ENCODE data around the gene TPCN1. TPM values are rescaled to one million over a fixed set of nuclear protein-coding genes. Genes with fewer than 3 reads are reported as not detected.

The TPCN1 gene
- total RNA-seq, 1 donor from 2014 or later: 57.5 TPM

DNA sequence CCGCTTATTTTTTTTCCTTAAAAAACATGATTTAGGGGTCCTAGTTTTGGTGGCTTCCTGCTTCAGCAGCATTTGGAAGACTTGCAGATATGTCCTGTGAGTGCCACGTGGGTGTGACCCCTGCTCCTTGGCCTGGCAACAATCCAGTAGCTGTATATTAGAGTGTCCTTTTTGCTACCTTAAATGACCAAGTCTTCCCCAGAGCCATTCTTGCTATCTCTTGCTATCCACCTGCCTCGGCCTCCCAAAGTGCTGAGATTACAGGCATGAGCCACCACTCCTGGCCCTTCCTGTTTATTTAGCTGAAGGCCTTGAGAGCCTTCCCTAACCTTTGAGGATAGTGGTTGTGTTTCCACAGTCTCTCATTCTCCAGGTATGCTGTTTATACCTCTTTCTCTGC is 17.0 kb downstream of the TPCN1 start:
- intact Hi-C loops (cut with micrococcal nuclease): no loop called here

DNA sequence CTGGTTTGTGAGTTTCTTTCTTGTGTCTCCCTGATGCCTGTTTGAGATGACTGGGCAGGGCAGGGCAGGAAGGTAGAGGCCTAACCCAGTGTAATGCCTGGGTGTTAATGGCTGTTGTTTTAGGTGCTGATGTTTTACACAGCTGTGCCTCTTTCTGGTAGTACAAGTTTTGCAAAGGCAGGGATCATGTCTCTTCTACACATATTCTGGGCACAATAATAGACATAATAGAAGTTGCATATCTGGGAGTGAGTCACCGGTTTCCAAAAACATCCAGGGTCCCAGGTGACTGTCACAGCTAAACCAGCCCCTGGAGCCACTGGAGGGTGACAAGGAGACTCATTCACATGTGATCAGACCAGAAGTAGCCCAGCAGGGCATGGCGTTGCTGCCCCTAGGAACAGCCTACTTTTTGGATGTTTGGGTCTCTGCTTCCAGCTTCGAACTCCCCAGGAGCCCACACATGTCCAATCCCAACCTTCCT is 18.1 kb downstream of the TPCN1 start:
- intact Hi-C loops (cut with micrococcal nuclease): no loop called here

DNA sequence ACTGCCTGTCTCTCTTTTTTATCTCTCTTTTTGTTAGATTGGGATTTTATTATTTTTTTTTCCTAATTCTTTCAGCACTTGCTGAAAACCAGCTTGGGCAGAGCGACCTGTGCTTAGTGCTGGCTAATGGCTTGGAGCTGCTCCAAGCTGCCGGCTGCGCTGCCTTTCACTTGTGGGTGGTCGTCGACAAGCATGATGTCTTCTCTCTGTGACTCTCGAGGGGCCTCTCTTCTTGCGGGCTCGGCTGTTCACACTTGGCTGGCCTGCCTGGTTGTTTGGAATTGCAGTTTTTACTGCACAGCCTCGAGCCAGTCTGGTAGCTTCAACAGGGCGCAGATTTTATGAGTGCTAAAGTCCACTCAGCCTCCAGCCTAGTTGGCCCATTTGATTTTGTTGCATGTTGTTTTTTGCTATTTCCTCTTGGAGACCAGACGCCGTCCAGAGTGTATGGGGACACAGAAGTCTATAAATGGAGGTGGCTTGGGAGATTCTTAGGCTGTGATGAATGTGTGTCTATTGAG is 18.6 kb downstream of the TPCN1 start:
- intact Hi-C loops (cut with micrococcal nuclease): no loop called here

DNA sequence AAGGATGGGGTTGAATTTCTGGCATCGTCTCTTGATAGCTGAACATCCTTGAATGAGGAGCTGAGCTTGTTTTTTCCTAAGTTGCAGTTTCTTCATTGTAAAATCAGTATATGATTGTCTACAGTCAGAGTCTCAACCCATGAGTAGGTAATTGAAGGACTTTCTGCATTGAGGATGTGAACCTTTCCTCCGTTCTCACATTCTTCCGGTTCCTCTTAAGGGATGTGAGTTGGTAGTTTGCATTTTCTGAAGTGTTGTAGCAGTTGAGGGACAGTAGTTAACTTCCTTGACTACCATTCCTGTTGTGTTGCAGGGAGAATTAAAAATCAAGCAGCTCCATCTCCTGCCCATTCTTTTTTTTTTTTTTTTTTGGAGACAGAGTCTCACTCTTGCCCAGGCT is 19.1 kb downstream of the TPCN1 start:
- intact Hi-C loops (cut with micrococcal nuclease): no loop called here

DNA sequence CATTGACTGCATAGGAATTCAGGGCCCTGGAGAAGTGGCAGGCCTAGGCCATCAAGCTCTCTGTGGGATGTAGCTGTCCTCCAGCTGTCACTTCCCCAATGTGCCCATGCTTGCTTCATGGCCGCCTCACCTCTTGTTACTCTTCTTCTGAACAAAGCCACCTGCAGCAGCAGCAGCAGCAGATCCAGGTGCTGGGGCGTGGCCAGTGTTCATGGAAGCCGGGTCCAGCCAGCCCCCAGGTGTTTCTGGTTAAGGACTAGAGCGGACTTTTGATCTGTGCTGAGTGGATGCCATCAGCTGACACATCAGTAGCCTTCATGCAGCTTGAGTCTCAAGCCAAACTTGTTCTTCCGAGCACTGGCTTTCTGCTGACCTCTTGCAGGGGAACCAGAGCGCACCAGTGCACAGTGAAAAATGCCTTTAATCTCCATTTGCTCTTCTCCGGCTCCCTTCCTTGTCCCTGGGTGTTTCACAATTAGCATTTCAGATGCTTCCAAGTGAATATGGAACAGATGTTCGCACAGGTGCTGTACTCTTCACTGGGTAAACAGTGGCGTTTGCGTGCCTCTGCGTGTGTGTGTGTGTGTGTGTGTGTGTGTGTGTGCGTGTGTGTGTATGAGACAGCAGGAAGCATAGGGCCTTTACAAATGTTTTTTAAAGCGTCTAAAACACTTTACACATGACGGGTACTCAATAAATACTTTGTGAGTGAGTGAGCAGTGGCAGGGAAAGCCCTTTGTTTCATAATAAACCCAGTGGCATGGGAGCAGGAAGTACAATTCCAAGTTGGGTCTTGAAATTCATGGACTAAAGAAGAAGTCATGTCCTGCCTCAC is 20.1 kb downstream of the TPCN1 start:
- intact Hi-C loops (cut with micrococcal nuclease): no loop called here

DNA sequence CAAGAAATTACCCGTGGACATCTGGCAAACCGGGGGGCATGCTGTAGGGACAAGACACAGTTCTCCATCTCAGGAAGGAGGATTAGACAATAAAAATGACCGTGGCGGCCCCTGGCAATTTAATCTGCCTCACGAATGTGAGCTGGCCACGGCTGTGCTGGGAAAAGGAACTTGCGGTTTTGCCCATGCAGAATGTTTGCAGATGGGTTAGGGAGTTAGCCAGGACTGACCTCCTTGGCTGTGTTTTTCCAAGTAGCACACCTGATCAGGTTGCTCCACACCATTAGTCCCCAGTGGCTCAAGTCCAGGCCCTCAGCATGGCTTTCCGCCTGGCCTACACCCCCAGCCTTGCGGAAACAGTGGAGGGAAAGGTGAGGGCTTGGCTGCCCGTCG is 20.8 kb downstream of the TPCN1 start:
- intact Hi-C loops (cut with micrococcal nuclease): no loop called here

DNA sequence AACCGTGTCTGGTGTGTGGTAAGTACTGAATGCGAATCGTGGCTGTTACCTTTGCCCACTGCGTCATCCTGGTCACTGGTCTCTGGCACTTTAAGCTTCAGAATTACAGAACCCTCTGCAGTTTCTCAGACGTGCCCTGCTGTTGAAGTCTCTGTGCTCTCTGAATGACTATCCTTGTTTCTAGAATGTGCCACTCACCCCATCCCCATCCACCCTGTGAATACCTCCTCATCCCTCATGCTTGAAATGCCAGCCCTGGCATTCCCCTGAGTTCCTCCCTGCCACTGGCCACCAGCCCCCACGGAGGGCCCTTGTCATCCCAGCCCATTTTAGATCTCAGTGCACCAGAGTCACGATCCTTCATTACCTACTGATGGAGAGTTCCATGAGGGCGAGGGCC is 21.3 kb downstream of the TPCN1 start:
- intact Hi-C loops (cut with micrococcal nuclease): no loop called here

DNA sequence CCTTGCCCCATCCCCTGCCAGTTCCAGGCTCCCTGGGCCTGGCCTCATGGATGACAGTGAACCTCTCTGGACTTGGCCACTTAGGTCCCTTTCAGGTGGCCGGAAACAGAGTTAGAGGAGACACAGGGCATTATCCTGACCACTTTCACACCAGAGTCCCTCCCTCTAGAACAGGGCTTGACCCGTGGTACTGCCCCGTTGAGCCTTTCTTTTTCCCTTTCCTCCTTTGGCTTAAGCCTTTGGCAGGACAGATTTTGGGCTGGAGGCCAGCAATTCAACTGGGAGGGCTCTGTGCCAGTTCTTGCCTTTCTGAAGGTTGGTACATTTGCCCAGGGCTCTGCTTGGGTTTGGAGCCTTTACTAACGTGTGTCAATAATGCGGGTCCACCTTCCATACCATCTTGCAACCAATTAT is 22.8 kb downstream of the TPCN1 start:
- intact Hi-C loops (cut with micrococcal nuclease): no loop called here

DNA sequence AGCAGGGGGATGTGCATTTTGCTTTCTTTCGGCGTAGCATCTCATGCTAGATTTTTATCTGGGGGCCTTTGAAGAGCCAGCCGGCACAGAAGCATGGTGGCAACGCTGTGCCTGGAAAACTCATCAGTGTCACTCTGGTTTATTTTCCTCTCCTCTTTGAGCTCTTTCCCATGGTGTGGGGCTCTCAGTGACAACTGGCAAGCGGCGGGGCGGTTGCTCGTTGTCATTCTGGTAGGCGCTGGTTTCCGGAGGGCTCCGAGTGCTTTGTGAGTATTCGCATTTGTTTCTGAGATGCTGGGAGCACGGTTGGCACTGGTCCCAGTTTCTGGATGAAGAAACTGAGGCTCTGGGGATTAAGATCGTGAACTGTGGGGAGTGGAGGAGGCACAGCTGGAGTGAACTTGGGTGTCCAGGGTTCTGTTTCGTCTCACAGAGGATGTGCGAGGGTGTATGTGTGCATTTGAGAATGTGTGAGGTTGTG is 23.3 kb downstream of the TPCN1 start:
- intact Hi-C loops (cut with micrococcal nuclease): no loop called here

DNA sequence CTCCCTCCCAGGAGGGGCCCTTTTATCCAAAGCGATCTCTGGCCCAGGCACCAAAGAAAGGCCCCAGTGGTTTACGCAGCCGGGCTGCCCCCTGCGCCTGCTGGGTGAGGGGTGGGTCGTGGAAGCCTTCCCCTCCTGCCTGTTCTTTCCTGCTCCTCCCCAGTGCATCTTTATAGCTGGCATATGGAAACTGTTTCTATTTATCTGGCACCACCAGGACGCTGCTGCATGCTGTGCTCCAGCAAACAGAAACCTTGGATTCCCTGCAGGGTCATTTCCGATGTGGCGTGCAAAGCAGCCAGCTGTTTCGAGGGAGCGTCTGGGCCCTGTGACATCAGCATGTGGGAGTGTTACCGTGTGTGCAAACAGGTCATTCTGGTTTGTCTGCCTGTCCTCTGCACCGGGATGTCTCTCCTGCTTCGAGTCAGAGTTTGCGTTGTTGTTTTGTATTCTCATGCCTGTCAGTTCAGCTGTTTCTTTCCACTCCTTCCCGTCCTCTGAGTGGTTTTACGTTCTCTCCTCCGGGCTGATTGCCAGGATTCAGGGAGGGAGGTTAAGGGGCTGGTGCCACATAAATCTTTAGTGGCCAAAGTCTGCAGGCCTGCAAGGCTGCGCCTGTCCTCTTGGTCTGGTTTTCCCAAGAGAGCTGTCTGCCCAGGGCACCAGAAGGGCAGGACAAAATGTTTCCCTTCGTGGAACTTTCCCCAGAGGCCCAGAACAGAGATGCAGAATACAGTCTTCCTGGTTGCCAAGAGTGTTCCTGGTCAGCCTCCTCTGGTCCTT is 24.6 kb downstream of the TPCN1 start:
- intact Hi-C loops (cut with micrococcal nuclease): no loop called here

DNA sequence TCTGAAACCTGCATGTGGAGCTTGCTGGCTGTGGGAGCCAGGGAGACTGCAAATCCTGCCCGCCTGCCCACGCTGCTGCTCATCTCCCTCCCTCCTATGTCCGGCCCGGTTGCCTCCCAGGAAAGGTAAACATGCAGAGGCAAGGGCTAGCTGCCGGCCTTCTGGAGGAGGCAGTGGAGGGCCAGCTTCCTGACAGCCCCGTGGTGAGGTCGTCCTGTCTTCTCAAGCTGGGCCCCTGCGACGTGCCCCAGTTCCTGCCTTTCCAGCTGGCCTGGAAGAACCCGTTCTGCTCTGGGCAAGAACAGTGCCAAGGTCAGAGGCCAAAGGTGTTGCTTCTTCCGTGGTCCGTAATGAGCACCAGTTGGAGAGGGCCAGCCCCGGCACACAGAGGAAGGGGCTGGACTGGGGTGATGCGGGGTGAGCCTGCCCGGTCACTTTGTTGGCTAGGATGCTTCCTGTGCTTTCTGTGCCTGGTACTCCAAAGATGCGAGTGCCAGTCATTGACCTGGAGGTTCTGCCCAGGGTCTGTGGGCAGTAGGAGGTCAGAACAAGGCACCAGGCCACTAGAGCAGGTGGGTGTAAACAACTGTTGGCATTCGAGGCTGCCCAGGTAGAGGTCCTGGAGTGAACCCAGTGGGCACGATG is 25.3 kb downstream of the TPCN1 start:
- intact Hi-C loops (cut with micrococcal nuclease): no loop called here

DNA sequence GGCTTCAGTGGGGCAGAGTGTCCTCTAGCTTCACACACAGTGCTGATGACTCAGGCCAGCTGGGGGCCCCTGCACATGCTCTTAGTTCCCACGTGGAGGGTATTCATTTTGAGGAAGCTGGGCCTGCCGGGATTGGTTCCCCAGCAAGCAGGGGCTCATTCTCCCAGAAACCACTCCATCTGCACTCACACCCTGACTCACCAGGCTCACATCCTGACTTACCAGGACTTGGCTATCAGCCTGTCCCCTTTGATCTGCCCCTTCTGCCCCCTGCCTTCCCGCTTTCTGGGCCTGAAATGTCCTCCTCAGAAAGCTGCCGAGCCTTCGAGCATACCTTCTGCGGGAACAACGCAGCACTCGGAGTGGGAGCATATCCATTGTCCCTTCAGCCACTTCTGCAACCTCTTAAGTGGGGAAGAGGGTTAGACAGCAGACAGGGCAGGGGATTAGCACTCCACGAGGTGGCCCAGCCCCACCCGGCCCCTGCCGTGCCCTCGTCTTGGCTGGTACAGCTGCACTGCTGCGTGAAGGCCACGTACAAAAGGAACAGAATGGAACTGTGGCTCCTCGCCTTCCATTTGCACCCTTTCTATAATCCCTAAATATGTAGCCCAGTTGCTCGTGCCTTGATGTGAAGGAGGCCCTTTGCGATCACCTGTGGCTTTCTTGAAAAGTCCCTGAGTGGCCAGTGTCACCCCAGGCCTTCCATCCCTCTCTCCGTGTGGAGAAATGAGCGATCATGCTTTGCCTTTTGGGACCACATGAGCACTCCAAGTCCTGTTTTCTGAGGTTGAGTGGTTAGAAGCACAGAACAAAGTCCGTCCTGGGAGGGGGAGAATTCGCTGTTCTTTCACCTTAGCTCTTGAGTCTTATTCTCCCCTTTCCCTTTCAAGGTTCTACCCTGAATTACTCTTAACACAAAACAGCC is 26.1 kb downstream of the TPCN1 start:
- intact Hi-C loops (cut with micrococcal nuclease): no loop called here

DNA sequence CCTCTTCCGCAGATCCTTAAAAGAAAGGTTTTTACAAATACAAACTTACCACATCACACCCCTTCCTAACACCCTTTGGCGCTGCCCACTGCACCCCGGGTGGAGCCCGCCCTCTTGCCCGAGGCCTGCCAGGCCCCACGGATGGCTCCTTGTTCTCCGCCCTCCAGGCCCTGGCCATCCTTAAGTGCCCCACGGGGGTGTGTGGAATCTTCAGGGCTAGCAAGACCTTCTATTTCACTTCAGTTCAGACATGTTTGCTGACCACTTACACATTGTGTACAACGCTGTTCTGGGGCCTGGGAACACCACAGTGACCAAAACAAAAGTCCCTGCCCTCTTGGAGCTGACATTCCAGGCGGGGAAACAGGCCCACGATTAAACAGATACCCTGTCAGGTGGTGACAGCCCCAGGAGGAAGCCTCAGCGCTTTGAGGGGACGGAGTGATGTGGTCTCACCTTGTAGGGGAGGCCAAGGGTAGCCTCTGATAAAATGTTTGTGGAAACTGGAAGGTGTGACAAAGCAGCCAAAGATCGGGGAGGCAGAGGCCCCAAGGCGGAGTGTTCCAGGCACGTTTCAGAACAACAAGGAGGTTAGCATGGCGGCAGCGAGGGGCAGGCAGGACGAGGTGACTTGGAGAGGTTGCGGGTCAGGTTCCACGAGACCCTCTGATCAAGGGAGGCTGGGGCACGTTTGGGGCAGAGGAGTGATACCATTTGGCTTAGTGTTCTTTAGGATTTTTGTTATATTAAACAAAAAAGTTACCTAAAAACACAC is 27.0 kb downstream of the TPCN1 start:
- intact Hi-C loops (cut with micrococcal nuclease): no loop called here

DNA sequence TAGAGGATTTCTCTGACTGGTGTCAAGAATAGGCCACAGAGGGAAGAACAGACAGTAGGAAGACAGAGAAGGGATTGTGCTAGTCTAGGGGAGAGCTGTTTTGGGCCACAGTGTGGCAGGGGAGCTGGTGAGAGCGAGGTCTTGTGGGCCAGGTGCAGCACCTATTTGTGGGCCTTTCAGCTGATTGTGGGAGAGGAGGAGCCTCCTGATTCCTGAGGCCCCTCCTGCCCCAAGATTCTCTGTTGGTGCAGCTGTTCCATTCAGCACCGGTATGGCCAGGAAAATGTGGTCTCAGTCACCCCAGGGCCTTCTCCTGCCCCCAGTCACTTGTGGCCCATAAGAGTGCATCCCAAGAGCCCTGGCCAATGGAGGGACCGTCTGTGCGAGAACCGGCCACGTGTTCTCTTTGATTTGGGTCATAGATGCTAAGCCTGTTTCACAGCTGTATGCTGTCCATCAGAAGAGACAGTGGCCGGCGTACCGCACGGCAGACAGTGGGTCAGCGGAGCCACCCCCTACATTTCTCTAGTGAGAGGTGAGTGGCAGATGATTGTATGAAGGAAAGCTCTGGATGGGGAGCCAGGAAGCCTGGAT is 27.7 kb downstream of the TPCN1 start:
- intact Hi-C loops (cut with micrococcal nuclease): no loop called here

DNA sequence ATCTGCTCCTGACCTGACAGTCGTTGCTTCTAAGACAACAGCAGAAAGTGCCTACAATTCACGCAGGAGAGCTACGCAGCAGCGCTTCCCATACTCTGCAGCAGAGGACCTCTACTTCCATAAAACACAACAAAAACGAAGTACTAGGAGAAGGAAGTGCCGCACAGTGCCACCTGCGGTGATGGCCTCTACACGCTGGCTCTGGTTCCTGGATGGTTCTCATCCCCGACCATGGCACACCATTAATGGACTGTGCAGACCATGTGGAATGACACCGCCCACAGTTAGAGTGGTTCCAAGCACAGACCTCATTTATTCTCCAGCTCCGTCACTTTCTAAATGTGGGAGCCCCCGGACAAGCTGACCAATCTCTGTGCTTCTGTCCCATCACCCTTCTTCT is 28.3 kb downstream of the TPCN1 start:
- intact Hi-C loops (cut with micrococcal nuclease): no loop called here

DNA sequence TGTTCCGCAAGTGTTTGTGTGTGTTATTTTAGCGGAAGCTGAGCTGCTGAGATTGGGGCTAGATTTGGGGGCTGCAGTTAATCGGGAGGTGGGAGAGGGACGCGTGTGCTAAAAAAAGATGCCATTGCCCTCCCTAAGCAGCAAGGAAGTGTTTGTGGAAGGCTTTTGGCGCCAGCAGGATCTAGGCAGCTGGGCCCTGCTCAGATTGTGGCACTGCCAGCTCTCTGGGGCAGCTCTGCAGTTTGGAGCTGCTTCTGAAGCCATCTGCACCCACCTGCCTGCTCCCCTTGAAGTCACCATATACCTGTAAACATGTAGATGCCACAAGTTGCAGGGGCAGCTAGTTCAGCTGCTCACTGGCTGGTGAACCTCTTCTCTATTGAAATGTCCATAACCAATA is 28.8 kb downstream of the TPCN1 start:
- intact Hi-C loops (cut with micrococcal nuclease): no loop called here

DNA sequence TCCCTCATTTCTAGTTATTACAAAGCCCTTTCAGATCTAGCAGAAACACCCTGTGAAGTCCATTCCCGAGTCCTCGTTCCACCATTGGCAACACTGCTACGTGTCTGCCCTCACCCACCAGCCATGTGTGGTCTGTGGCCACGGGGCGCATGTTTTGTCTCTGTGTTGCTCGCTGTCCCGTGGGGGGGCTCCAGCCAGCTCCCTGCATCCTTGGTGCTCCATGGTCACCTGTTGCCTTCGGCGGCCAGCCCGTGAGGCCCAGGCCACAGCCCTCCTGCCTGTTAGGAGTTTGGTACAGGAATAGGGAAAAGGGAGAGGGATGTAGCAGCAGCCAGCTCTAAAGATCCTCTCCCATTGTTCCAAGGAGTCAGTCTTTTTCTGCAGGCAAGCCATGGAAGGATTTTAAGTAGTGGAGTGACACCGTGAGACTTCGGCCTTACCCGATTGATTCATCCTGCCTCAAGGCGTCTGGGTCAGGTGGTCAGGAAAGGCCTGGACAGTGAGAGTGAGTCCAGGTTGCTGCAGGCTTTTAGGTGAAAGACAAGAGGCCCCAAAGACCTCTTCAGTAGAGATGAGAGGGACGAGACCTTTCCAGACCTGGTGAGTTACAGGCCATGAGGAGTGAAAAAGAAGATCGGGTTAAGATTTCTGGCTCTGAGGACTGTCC is 30.3 kb downstream of the TPCN1 start:
- intact Hi-C loops (cut with micrococcal nuclease): no loop called here

DNA sequence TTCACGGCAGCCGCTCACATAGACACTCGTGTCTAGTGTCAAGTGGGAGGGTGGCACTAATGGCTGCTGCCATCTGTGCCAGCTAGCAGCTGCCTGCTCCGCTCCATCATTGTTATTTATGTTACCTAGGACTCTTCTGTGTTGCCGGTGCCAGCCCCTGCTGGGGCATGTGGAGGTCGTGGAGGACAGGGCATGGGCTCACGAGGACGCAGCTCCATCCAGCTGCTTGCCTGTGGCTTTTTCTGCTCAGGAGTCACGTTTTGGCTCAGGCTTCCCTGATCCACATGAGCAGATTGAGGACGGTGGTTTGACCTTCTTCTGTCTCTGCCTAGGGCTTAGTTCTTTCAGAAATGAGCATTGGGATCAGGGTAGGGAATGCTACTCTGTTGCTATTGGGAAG is 31.2 kb downstream of the TPCN1 start:
- intact Hi-C loops (cut with micrococcal nuclease): no loop called here
